ENCODE results near the gene ADIPOR2. TPM values are rescaled to one million over a fixed set of nuclear protein-coding genes. Genes with fewer than 3 reads are reported as not detected.

The ADIPOR2 gene
- total RNA-seq, 4 donors from 2014 or later: 46.0 to 59.3 (median 52.4) TPM

DNA sequence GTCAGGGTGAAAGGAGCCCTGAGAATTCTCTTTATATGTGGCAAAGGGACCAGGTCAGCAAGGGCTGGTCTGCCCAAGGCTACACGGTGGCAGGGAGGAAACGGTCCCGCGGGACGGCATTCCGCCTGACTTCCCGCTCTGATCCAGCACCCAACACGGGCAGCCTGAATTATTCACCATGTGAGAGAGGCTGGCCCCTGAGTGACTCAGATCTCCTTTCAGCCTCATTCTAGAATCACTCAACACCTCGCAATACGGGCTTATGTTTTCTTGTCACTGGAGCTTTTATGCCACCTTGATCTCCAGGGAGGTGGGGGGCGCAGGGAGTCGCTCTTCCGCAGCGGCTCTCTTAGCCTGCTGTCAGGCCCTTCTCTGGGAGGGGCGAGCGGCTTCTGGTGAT, 138.0 kb downstream of the ADIPOR2 start:
- no peak overlapping the region for H3K27ac ChIP-seq
- no peak for DNase-seq
- H3K4me1 ChIP-seq: peaks cover 4 to 9% of the 10 kb centered on the region in 2 donors
- H3K27me3 ChIP-seq: no peaks in the 10 kb centered on the region
- H3K9me3 ChIP-seq: no peaks in the 10 kb centered on the region
- no peaks in the 10 kb centered on the region for H3K36me3 ChIP-seq
- intact Hi-C loops (cut with DNase I): no loop called here
- WGBS, 2 donors: 70 to 85% methylated on average over 16 of the region's 16 CpGs
- TF ChIP-seq, protein P1, sequence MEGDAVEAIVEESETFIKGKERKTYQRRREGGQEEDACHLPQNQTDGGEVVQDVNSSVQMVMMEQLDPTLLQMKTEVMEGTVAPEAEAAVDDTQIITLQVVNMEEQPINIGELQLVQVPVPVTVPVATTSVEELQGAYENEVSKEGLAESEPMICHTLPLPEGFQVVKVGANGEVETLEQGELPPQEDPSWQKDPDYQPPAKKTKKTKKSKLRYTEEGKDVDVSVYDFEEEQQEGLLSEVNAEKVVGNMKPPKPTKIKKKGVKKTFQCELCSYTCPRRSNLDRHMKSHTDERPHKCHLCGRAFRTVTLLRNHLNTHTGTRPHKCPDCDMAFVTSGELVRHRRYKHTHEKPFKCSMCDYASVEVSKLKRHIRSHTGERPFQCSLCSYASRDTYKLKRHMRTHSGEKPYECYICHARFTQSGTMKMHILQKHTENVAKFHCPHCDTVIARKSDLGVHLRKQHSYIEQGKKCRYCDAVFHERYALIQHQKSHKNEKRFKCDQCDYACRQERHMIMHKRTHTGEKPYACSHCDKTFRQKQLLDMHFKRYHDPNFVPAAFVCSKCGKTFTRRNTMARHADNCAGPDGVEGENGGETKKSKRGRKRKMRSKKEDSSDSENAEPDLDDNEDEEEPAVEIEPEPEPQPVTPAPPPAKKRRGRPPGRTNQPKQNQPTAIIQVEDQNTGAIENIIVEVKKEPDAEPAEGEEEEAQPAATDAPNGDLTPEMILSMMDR (IDR thresholded peaks at IDR 0.05): no peak
- TF ChIP-seq POLR2A (IDR thresholded peaks at IDR 0.05): no peak
- no peak overlapping the region for H3K4me3 ChIP-seq (replicated peaks in 1 of 3)

DNA sequence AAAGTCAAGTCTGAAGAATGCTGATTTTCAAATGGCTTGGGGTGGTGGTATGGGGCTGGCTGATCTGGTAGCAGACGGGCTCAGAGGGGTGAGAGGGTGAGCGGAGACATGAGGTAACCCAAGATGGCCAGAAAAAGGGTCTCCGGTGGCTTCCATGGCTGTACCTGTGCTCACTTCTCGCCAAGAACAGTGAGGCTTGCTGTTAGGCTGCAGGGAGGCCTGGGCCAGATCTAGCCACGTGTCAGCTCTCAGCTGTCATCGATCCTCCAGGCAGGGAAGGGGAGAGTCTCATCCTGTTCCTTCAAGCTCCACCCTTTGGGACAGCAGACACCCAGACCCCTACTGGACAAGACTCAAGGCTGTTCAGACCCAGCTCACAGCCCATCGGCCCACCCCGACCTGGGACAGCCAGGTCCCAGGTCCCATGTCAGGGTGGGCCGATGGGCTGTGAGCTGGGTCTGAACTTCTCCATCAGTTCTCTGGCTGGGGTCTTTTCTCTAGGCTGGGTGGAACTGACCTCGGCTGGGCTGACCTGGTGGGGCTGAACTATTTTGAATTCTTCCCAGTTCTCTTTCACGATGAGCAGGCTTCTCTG, 138.5 kb downstream of the ADIPOR2 start:
- Histone ChIP-seq H3K9me3 (no peaks in the 10 kb centered on the region), H3K27me3 (no peaks in the 10 kb centered on the region), H3K27ac (no peak overlapping the region), H3K36me3 (no peaks in the 10 kb centered on the region), H3K4me1 (peaks cover 4 to 9% of the 10 kb centered on the region in 2 donors), H3K4me3 (replicated peaks in 1 of 3) (no peak overlapping the region)
- TF ChIP-seq, protein P1 (IDR thresholded peaks at IDR 0.05): no peak
- no peak for TF ChIP-seq POLR2A (IDR thresholded peaks at IDR 0.05)
- WGBS, 2 donors: 79 to 83% methylated on average over 8 to 9 of the region's 11 CpGs
- intact Hi-C loops (cut with DNase I): no loop called here
- no peak for DNase-seq

DNA sequence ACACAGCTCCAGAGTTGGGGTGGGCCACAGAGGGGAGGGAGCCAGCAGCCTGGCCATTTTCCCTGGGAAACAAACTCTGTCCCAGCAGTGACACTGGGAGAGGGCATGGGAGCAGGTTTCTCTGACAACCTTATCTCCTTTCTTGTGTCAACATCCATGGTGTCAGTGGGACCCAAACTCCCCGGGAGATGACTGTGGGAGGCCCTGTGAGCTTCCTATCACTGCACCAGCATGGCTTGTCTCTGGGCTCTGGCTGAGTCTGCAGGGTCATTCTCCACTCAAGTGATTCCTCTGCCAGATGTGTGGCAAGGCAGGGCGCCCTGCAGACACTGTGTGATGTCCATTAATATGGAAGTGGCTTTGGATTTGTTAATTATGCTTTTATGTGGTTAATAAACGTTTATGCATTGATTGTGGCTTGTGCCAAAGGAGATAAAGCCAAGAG, 139.6 kb downstream of the ADIPOR2 start:
- intact Hi-C loops (cut with DNase I): no loop called here
- DNase-seq: no peak
- WGBS, 2 donors: 26 to 38% methylated on average over 2 to 3 of the region's 3 CpGs
- H3K4me1 ChIP-seq: peaks cover 4 to 9% of the 10 kb centered on the region in 2 donors
- TF ChIP-seq, protein P1 (IDR thresholded peaks at IDR 0.05): no peak
- TF ChIP-seq POLR2A (IDR thresholded peaks at IDR 0.05): no peak
- H3K4me3 ChIP-seq (replicated peaks in 1 of 3): no peak overlapping the region
- H3K9me3 ChIP-seq: no peaks in the 10 kb centered on the region
- H3K27me3 ChIP-seq: no peaks in the 10 kb centered on the region
- H3K36me3 ChIP-seq: no peaks in the 10 kb centered on the region
- no peak overlapping the region for H3K27ac ChIP-seq

DNA sequence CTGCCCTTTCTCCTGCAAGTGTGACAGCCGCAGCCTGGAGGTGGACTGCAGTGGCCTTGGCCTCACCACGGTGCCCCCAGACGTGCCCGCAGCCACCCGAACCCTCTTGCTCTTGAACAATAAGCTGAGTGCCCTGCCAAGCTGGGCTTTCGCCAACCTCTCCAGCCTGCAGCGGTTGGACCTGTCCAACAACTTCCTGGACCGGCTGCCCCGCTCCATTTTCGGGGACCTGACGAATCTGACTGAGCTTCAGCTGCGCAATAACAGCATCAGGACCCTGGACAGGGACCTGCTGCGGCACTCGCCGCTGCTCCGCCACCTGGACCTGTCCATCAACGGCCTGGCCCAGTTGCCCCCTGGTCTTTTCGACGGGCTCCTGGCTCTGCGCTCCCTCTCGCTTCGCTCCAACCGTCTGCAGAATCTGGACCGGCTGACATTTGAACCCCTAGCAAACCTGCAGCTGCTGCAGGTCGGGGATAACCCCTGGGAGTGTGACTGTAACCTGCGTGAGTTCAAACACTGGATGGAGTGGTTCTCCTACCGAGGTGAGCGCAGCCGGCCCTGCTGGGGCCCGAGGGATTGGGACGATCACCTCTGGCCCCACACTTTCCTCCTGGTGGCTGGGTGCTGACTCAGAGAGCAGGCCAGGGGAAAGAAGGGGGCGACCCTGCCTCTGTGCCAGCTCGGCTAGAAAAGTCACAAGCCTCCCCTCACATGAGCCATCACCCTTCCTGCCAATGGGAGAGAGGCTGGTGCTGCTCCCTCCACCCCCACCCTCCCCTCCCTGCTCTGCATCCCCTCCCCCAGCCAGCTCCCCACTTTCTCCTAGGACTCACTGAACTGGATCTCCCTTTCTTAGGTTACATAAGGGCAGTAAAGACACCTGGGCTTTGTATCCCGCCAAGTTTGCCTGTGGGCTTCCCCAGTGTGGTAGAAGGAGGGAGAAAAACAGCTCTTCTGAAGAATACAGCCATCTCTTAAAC, 140.4 kb downstream of the ADIPOR2 start:
- intact Hi-C loops (cut with DNase I): no loop called here
- 13 to 15% methylated on average over 12 to 33 of the region's 34 CpGs for WGBS, 2 donors
- peak; percentile 96 to 97 for DNase-seq
- Histone ChIP-seq H3K27ac (no peak overlapping the region), H3K27me3 (no peaks in the 10 kb centered on the region), H3K36me3 (no peaks in the 10 kb centered on the region), H3K9me3 (no peaks in the 10 kb centered on the region), H3K4me1 (peaks cover 4 to 9% of the 10 kb centered on the region in 2 donors), H3K4me3 (replicated peaks in 1 of 3) (no peak overlapping the region)
- TF ChIP-seq, protein P1 (IDR thresholded peaks at IDR 0.05): no peak
- TF ChIP-seq POLR2A (IDR thresholded peaks at IDR 0.05): no peak
